ENCODE results near the gene CEP70.

DNA sequence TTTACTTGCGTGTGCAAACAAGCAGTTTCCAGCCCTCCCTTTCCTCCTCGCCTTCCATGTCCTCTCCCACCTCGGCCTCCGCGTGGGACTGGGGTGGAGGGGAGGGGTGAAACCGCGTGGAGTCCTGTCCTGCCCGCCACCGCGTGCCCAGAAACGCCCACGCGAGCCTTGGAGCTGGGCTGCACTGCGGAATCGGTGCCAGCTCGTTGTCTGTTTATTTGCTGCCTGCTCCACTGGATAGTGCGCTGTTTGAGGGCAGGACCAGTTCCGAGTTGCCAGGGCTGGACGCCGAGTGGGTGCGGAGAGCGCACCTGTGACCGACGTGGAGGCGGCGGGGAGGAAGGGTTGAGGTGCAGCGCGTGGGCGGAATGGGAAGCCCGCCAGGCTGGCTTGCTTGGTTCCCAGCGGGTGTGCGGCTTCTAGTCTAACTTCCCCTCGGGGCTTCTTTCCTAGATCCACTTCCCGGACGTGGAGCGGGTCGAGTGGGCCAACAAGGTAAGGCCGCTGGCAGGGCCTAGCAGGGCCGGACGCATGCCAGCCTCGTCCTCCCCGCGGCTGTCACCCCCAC, 142.4 kb downstream of the CEP70 start:
- no peak for TF ChIP-seq EZH2 (IDR thresholded peaks at IDR 0.05; ENCODE audit: borderline replicate concordance, low read length)
- TF ChIP-seq, protein P1, sequence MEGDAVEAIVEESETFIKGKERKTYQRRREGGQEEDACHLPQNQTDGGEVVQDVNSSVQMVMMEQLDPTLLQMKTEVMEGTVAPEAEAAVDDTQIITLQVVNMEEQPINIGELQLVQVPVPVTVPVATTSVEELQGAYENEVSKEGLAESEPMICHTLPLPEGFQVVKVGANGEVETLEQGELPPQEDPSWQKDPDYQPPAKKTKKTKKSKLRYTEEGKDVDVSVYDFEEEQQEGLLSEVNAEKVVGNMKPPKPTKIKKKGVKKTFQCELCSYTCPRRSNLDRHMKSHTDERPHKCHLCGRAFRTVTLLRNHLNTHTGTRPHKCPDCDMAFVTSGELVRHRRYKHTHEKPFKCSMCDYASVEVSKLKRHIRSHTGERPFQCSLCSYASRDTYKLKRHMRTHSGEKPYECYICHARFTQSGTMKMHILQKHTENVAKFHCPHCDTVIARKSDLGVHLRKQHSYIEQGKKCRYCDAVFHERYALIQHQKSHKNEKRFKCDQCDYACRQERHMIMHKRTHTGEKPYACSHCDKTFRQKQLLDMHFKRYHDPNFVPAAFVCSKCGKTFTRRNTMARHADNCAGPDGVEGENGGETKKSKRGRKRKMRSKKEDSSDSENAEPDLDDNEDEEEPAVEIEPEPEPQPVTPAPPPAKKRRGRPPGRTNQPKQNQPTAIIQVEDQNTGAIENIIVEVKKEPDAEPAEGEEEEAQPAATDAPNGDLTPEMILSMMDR (IDR thresholded peaks at IDR 0.05; ENCODE audit: low read length) = no peak

Data from OCI-LY1 (cell line).